GM12865 (cell line): ENCODE data around the gene CHST10.
"Not testable (repeated sequence)": the region's sequence is repeated elsewhere in the genome, so short reads cannot be mapped to it uniquely, and the experiment has no call there.

Source experiments
- DNase-seq: peaks from one replicate; pipeline ENCODE4 v3.0.0; 2010; ENCODE audit warnings: low read depth
- H3K4me3 ChIP-seq: 2 replicates; pipeline ENCODE4 v1.5.1; 2011; ENCODE audit warnings: mild to moderate bottlenecking, low read depth, low read length, control low read depth
- CTCF ChIP-seq: IDR thresholded peaks from 2 replicates; pipeline ENCODE4 v1.5.1; 2011; ENCODE audit warnings: low read length, control low read depth, low read depth, inconsistent platforms; ENCODE audit not compliant: insufficient read depth; ENCODE audit errors: missing control alignments

Gene CHST10

GRCh38 chr2:100352521-100352920, 64.9 kb downstream of the CHST10 start:
- DNase-seq, result no peak
- TF ChIP-seq CTCF, result no peak

GRCh38 chr2:100350661-100351185, 66.7 kb downstream of the CHST10 start:
- TF ChIP-seq CTCF, result no peak
- no peak for DNase-seq
- no peak overlapping the region for H3K4me3 ChIP-seq

More at GRCh38 chr2:100352521-100352920, 64.9 kb downstream of the CHST10 start:
- H3K4me3 ChIP-seq, result no peak overlapping the region

- H3K4me3 ChIP-seq, DNase-seq: not testable (repeated sequence)
Measured at GRCh38 chr2:100345144-100345543, 72.3 kb downstream of the CHST10 start.

GRCh38 chr2:100344433-100344832, 73.0 kb downstream of the CHST10 start:
- no peak for DNase-seq
- no peak for TF ChIP-seq CTCF
- no peak overlapping the region for H3K4me3 ChIP-seq

GRCh38 chr2:100342466-100342865, 75.0 kb downstream of the CHST10 start:
- DNase-seq, H3K4me3 ChIP-seq: not testable (repeated sequence)
